Measurements from ENCODE around the gene KLHL26. TPM values are rescaled to one million over a fixed set of nuclear protein-coding genes. Genes with fewer than 3 reads are reported as not detected.

The KLHL26 gene
- total and polyA plus RNA-seq, 2 of the 4 experiments (the other 2 are of a cell fraction), result 2.2 to 4.7 TPM

GRCh38 chr19:18605546-18606280, 31.1 kb upstream of the KLHL26 start:
- Histone ChIP-seq H2BK20ac (ENCODE audit: low read depth, low read length) (no peak overlapping the region), H3K23ac (ENCODE audit: low read depth, low read length) (no peak overlapping the region), H2BK5ac (ENCODE audit: low read depth, low read length, poor library complexity, severe bottlenecking) (no peak overlapping the region), H3K79me1 (ENCODE audit: low read depth in 1 of 2, low read length in 2 of 2) (no peaks in the 10 kb centered on the region), H3K9ac (ENCODE audit: low read depth, low read length) (no peak overlapping the region), H2AFZ (replicated peaks; ENCODE audit: low read length, poor library complexity) (no peak overlapping the region), H3K9me3 (ENCODE audit: control insufficient read depth, insufficient read depth, low read length) (no peaks in the 10 kb centered on the region), H2AK9ac (replicated peaks; ENCODE audit: low read depth, low read length, poor library complexity) (peak overlapping the region; percentile 72), H2BK120ac (ENCODE audit: low read depth, low read length) (no peak overlapping the region), H2BK15ac (ENCODE audit: low read depth, low read length) (no peak overlapping the region), H3K56ac (ENCODE audit: extremely low read depth, insufficient read depth, low read length) (no peak overlapping the region), H3K27ac (ENCODE audit: insufficient read depth, low read length) (no peak overlapping the region), H2AK5ac (ENCODE audit: low read depth, low read length) (peak overlapping the region; percentile 59; the same call in 1 of the 2 replicates), H3K36me3 (ENCODE audit: control insufficient read depth, insufficient read depth, low read length) (no peaks in the 10 kb centered on the region), H3K9me1 (ENCODE audit: insufficient read depth, low read length) (no peaks in the 10 kb centered on the region), H3K27me3 (ENCODE audit: control insufficient read depth, insufficient read depth, low read length) (peaks cover 70% of the 10 kb centered on the region), H3K4me3 (ENCODE audit: insufficient read depth, low read depth, low read length) (no peak overlapping the region), H3K4me1 (ENCODE audit: control insufficient read depth, insufficient read depth, low read length) (peaks cover 5% of the 10 kb centered on the region; the same call in 1 of the 2 replicates), H4K8ac (ENCODE audit: low read depth in 2 of 2, low read length in 2 of 2) (no peak overlapping the region), H3K4ac (ENCODE audit: low read depth, low read length) (no peak overlapping the region), H4K20me1 (ENCODE audit: insufficient read depth, low read length) (peaks cover 8% of the 10 kb centered on the region), H3K4me2 (ENCODE audit: low read depth, low read length) (no peak overlapping the region), H4K91ac (ENCODE audit: insufficient read depth, low read depth, low read length) (no peak overlapping the region), H3K14ac (replicated peaks; ENCODE audit: low read depth, low read length) (no peak overlapping the region), H3K18ac (ENCODE audit: low read depth, low read length) (no peak overlapping the region), H4K5ac (ENCODE audit: low read depth, low read length) (no peak overlapping the region)
- ChIA-PET POLR2A (ENCODE audit: unreplicated experiment) (no interaction called here), CTCF (no interaction called here)
- in situ Hi-C loops (cut with MboI; ENCODE audit: low sequenced_read_pairs) (no loop called here), intact Hi-C loops (cut with micrococcal nuclease) (no loop called here), dilution Hi-C loops (cut with HindIII; ENCODE audit: low sequenced_read_pairs, unreplicated experiment) (no loop called here)
- 10% methylated on average over 34 of the region's 65 CpGs; no CpG with 5 or more reads in 1 of the 2 experiments for WGBS, 2 experiments (ENCODE audit: extremely low coverage in 2 of 2, insufficient read length in 1 of 2)
- no TSS peak for BruUV-seq (replicated peaks)
- DNase-seq (no peak), ATAC-seq (ENCODE audit: low read depth) (no peak)
- TF ChIP-seq FOS (IDR thresholded peaks at IDR 0.05; ENCODE audit: low read depth, low read length), result no peak
- no peak for TF ChIP-seq ELK1 (IDR thresholded peaks at IDR 0.05; ENCODE audit: borderline replicate concordance, low read depth, low read length)
- TF ChIP-seq MXI1 (IDR thresholded peaks at IDR 0.05; ENCODE audit: borderline replicate concordance, low read depth, low read length), result no peak
- no peak for TF ChIP-seq USF2 (IDR thresholded peaks at IDR 0.05; ENCODE audit: low read depth, low read length)
- TF ChIP-seq CEBPB (IDR thresholded peaks at IDR 0.05; ENCODE audit: low read depth, low read length), result no peak
- TF ChIP-seq RFX5 (IDR thresholded peaks at IDR 0.05; ENCODE audit: low read depth, low read length), result no peak
- TF ChIP-seq RCOR1 (IDR thresholded peaks at IDR 0.05; ENCODE audit: insufficient replicate concordance, low read length), result no peak
- no peak for TF ChIP-seq SMC3 (IDR thresholded peaks at IDR 0.05; ENCODE audit: low read depth, low read length)
- no peak for TF ChIP-seq CTCF (conservative IDR thresholded peaks at IDR 0.05; ENCODE audit: low read depth, low read length)
- no peak for TF ChIP-seq MAZ (IDR thresholded peaks at IDR 0.05; ENCODE audit: borderline replicate concordance, low read depth, low read length)
- no peak for TF ChIP-seq CHD1 (IDR thresholded peaks at IDR 0.05; ENCODE audit: low read depth, low read length)
- TF ChIP-seq MAFK (IDR thresholded peaks at IDR 0.05; ENCODE audit: low read depth, low read length), result no peak
- TF ChIP-seq POLR2A (IDR thresholded peaks at IDR 0.05; ENCODE audit: low read depth, low read length), result no peak
- no peak for TF ChIP-seq BHLHE40 (IDR thresholded peaks at IDR 0.05; ENCODE audit: low read depth, low read length)
- TF ChIP-seq RAD21 (IDR thresholded peaks at IDR 0.05; ENCODE audit: low read length), result no peak
- TF ChIP-seq NFE2L2 (IDR thresholded peaks at IDR 0.05; ENCODE audit: low read depth, low read length), result no peak

Measured in IMR-90 (cell line).